ENCODE results near the gene ABCB6. TPM values are rescaled to one million over a fixed set of nuclear protein-coding genes. Genes with fewer than 3 reads are reported as not detected.

Gene ABCB6
- 10 to 100 TPM; 22.1 to 45.3 (median 31.6) TPM for total RNA-seq

GRCh38 chr2:219218732-219219701 is at the start of gene ABCB6:
TSS of gene ABCB6 (minus strand) at chr2:219218958. CDS start at chr2:219218673, 285 bp downstream.
- WGBS, 2 donors, result 6 to 34% methylated on average over 19 to 20 of the region's 71 CpGs
- H3K27ac ChIP-seq, result peak within 1 kb of the TSS; percentile 88 to 98 (median 95)
- no peaks in the 10 kb centered on the region for H3K27me3 ChIP-seq
- H3K4me3 ChIP-seq, result peak within 1 kb of the TSS; percentile 47 to 77 (median 65)
- peaks cover 21 to 46% (median 29%) of the 10 kb centered on the region in 3 donors for H3K4me1 ChIP-seq
- no peaks in the 10 kb centered on the region for H3K9me3 ChIP-seq
- intact Hi-C loops (cut with DNase I), result loop anchor here (10.0 kb wide), 1 partner anchor 54 kb away; the partner anchor contains the start of gene NHEJ1
- H3K36me3 ChIP-seq, result peaks cover 41 to 75% (median 44%) of the 10 kb centered on the region in 3 donors
- DNase-seq, result peak; percentile 71
- TF ChIP-seq CTCF (IDR thresholded peaks at IDR 0.05), result no peak
- TF ChIP-seq POLR2A (IDR thresholded peaks at IDR 0.05), result peak in 2 of 4 donors; percentile 20 to 74

GRCh38 chr2:219268294-219268693 is 49.5 kb upstream of the ABCB6 start:
- intact Hi-C loops (cut with DNase I), result no loop called here
- whole genome bisulfite sequencing, 2 donors, result 60 to 100% methylated on average over 1 of the region's 2 CpGs

GRCh38 chr2:219266886-219267285 is 48.1 kb upstream of the ABCB6 start:
- no peaks in the 10 kb centered on the region for H3K36me3 ChIP-seq
- H3K27me3 ChIP-seq, result peaks cover 0 to under 1% (median 0%) of the 10 kb centered on the region in 4 donors
- DNase-seq, result no peak
- no peaks in the 10 kb centered on the region for H3K9me3 ChIP-seq
- H3K4me3 ChIP-seq, result no peak overlapping the region
- 85 to 100% methylated on average over 1 of the region's 1 CpG for WGBS, 2 donors
- H3K4me1 ChIP-seq, result peaks cover 0 to 7% (median 0%) of the 10 kb centered on the region in 3 donors
- H3K27ac ChIP-seq, result no peak overlapping the region
- intact Hi-C loops (cut with DNase I), result no loop called here
- TF ChIP-seq POLR2A (IDR thresholded peaks at IDR 0.05) (no peak), CTCF (IDR thresholded peaks at IDR 0.05) (no peak)

More at GRCh38 chr2:219268294-219268693, 49.5 kb upstream of the ABCB6 start:
- peaks cover 0 to 12% (median 0%) of the 10 kb centered on the region in 3 donors for H3K4me1 ChIP-seq
- no peak overlapping the region for H3K27ac ChIP-seq
- no peak overlapping the region for H3K4me3 ChIP-seq
- no peak for TF ChIP-seq POLR2A (IDR thresholded peaks at IDR 0.05)
- no peak for TF ChIP-seq CTCF (IDR thresholded peaks at IDR 0.05)
- H3K27me3 ChIP-seq, result no peaks in the 10 kb centered on the region
- no peaks in the 10 kb centered on the region for H3K9me3 ChIP-seq
- DNase-seq, result no peak
- H3K36me3 ChIP-seq, result no peaks in the 10 kb centered on the region

GRCh38 chr2:219266232-219266631 is 47.5 kb upstream of the ABCB6 start:
- intact Hi-C loops (cut with DNase I), result no loop called here
- Histone ChIP-seq H3K9me3 (no peaks in the 10 kb centered on the region), H3K4me1 (peaks cover 0 to 7% (median 0%) of the 10 kb centered on the region in 3 donors), H3K27me3 (peaks cover 0 to 7% (median 0%) of the 10 kb centered on the region in 4 donors), H3K27ac (no peak overlapping the region), H3K36me3 (no peaks in the 10 kb centered on the region), H3K4me3 (no peak overlapping the region)
- WGBS, 2 donors, result 89% methylated on average over 3 of the region's 5 CpGs; no CpG with 5 or more reads in 1 of the 2 donors
- TF ChIP-seq CTCF (IDR thresholded peaks at IDR 0.05), result no peak
- no peak for TF ChIP-seq POLR2A (IDR thresholded peaks at IDR 0.05)
- no peak for DNase-seq
